Germinal center (tissue), 1 donor: ENCODE results near the gene GPR108.
"Not testable (repeated sequence)": the region's sequence is repeated elsewhere in the genome, so short reads cannot be mapped to it uniquely, and the experiment has no call there.

ENCODE experiments used
- DNase-seq: peaks from one replicate; pipeline ENCODE4 v3.0.0; 2012; ENCODE audit warnings: mixed read lengths, low spot score

Gene GPR108

GRCh38 chr19:6737284-6737872, at the start of gene GPR108:
TSS of gene GPR108 (minus strand) at chr19:6737580. CDS start at chr19:6737576, 4 bp downstream.
- peak; percentile 100 for DNase-seq

- no peak for DNase-seq
Observed at GRCh38 chr19:6779206-6779605, 41.8 kb upstream of the GPR108 start.

- DNase-seq: no peak
Observed at GRCh38 chr19:6778386-6778785, 41.0 kb upstream of the GPR108 start.

GRCh38 chr19:6777434-6777833, 40.1 kb upstream of the GPR108 start:
- no peak for DNase-seq

- no peak for DNase-seq
Observed at GRCh38 chr19:6776999-6777398, 39.6 kb upstream of the GPR108 start.

GRCh38 chr19:6776045-6776444, 38.7 kb upstream of the GPR108 start:
- DNase-seq: not testable (repeated sequence)

- no peak for DNase-seq
Observed at GRCh38 chr19:6774821-6775707, 37.7 kb upstream of the GPR108 start.

GRCh38 chr19:6773323-6773931, 36.0 kb upstream of the GPR108 start:
- DNase-seq: peak; percentile 86

- DNase-seq: no peak
Observed at GRCh38 chr19:6772866-6773322, 35.5 kb upstream of the GPR108 start.

- peak; percentile 97 for DNase-seq
Observed at GRCh38 chr19:6772028-6772865, 34.9 kb upstream of the GPR108 start, which contains the start of gene VAV1. TSS of gene VAV1 (plus strand) at chr19:6772708. CDS start at chr19:6772808, 100 bp downstream.

- DNase-seq: not testable (repeated sequence)
Observed at GRCh38 chr19:6771648-6772027, 34.3 kb upstream of the GPR108 start.

GRCh38 chr19:6769006-6769619, 31.7 kb upstream of the GPR108 start:
- no peak for DNase-seq

GRCh38 chr19:6768236-6768785, 30.9 kb upstream of the GPR108 start:
- no peak for DNase-seq

- peak; percentile 93 for DNase-seq
Observed at GRCh38 chr19:6767357-6768235, 30.2 kb upstream of the GPR108 start, which contains the start of gene SH2D3A. TSS of gene SH2D3A (minus strand) at chr19:6767435. CDS start at chr19:6763748, 3,687 bp downstream.

- no peak for DNase-seq
Observed at GRCh38 chr19:6767081-6767356, 29.6 kb upstream of the GPR108 start.

GRCh38 chr19:6766357-6767080, 29.1 kb upstream of the GPR108 start:
- DNase-seq: no peak

GRCh38 chr19:6765738-6766356, 28.5 kb upstream of the GPR108 start:
- DNase-seq: no peak

- not testable (repeated sequence) for DNase-seq
Observed at GRCh38 chr19:6762253-6762797, 24.9 kb upstream of the GPR108 start.
